Suprapubic skin (tissue), 3 donors: ENCODE results near the gene CHPT1.

Source experiments
- CTCF ChIP-seq, 2 donors: fragments of 200-600 bp in 1 of 2; fragments of 450-650 bp in 1 of 2; sonication (generic) in 1 of 2; IDR thresholded peaks; one replicate each; pipeline ENCODE4 v1.5.1; 2016 to 2019; ENCODE audit warnings: antibody characterized with exemption in 2 of 2, mild to moderate bottlenecking in 1 of 2, moderate library complexity in 1 of 2
- EP300 ChIP-seq: sonication (generic); formaldehyde crosslinking; IDR thresholded peaks from one replicate; pipeline ENCODE4 v1.6.1; 2017; ENCODE audit warnings: antibody characterized with exemption
- POLR2A ChIP-seq, 2 donors: fragments of 450-650 bp; IDR thresholded peaks; one replicate each; pipeline ENCODE4 v1.6.1; 2017; ENCODE audit warnings: antibody characterized with exemption in 2 of 2, mild to moderate bottlenecking in 2 of 2, moderate library complexity in 2 of 2

GRCh38 chr12:101727098-101727497 lies 29.7 kb downstream of the CHPT1 start:
- TF ChIP-seq POLR2A (IDR thresholded peaks at IDR 0.05), result no peak
- no peak for TF ChIP-seq CTCF (IDR thresholded peaks at IDR 0.05)
- TF ChIP-seq EP300, result no peak
